Measurements from ENCODE around the gene IRGC. TPM values are rescaled to one million over a fixed set of nuclear protein-coding genes. Genes with fewer than 3 reads are reported as not detected.
"Not testable (repeated sequence)": the region's sequence is repeated elsewhere in the genome, so short reads cannot be mapped to it uniquely, and the experiment has no call there.

The IRGC gene
- not detected in 2 replicates for total RNA-seq

DNA sequence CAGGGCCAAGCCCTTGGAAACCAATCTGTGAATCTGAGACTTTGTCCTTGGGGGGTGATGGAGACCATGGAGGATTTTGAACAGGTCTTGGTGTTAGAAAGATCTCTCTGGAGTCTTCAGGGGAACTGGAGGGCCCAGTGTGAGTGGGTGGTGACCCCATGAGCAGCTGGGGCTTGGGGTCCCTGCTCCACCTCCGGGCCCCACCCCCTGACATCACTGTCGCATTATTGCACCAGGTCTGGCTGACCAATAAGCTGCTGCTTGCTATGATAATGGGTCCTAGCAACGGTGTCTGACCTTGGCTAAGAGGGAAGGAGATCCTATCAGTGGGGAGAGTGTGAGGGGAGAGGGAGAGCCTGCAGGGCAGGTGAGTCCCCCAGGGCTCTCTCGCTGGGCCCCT lies at the start of gene IRGC:
Gene IRGC, plus strand, starts transcription at position 301 of the 400 bp plus-strand sequence. CDS start 2,483 bp downstream, outside the sequence.
- no peak for DNase-seq

- no peak for DNase-seq
These were observed 48.6 kb upstream of the IRGC start for GRCh38 chr19:43667126-43667875.

DNA sequence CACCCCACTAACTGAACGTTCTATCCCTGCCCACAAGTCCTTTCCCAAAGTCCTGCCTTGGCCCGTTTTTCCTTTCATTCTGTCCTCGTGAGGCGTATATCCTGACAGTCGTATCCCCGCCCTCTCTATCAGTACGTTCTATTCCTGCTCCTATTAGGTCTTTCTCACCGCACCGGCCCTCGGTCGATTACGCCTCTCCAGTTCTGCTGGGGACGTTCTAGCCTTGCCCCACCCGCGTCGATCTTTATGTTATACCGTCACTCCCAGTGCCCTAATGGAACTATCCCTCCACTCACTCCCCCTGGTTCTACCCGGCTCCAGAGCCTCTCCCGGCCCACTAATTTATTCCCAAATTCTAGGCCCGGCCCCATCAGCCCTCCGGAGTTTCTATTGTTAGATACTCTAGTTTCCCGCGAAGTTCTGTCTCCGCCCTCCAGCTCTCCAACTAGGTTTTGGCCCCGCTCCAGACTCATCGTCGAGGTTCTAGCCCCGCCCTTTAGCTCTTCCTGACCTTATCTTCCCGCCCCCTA lies 47.9 kb upstream of the IRGC start:
- peak; percentile 63 for DNase-seq

GRCh38 chr19:43668406-43669109 lies 47.3 kb upstream of the IRGC start:
- DNase-seq: peak; percentile 100

DNA sequence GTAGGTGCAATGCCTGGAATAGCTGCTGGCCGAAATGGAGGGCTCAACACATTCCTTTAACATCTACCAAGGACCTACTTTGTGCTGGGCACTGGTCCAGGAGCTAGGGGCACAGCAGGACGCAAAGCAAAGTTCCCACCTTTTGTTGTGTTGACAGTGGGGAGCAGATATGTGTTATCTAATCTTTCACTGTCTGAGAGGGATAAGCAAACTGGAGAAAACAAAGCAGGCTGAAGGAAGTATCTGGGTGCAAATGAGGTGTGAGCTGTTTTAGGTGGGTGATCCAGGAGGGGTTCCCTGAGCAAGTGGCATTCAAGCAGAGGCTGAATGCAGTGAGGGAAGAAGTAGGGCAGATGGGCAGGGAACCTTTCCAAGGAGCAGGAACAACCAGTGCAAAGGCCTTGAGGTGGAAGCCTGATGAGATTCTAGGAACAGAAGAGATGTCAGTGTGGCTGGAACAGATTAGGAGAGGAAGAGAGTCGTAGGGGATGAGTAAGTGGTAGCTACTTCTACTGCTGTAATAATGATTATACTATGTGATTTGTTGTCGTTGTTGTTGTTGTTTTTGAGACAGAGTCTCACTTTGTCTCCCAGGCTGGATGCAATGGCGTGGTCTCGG lies 43.7 kb upstream of the IRGC start:
- DNase-seq: no peak

- DNase-seq: no peak
These were observed 42.2 kb upstream of the IRGC start for GRCh38 chr19:43673637-43674036.

- no peak for DNase-seq
These were observed 41.7 kb upstream of the IRGC start for GRCh38 chr19:43674183-43674582.

GRCh38 chr19:43674596-43674995 lies 41.3 kb upstream of the IRGC start:
- DNase-seq: no peak

- DNase-seq: peak; percentile 29
These were observed 40.5 kb upstream of the IRGC start for GRCh38 chr19:43675269-43675879.

DNA sequence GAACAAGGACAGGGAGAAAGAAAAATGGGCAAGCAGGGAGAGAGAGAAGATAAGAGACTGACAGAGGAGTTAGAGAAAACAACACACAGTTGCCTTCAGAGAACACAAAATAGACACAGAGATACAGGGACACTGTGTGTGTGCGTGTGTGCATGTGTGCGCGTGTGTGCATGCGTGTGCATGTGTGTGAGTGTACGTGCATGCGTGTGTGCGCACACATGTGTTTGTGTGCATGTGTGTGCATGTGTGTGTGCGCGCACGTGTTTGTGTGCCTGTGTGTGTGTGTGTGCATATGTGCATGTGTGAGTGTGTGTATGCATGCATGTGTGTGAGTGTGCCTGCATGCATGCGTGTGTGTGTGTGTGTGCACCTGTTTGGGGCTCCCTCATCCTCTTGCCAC lies 40.0 kb upstream of the IRGC start:
- DNase-seq: no peak

- no peak for DNase-seq
These were observed 37.2 kb upstream of the IRGC start for GRCh38 chr19:43678512-43679261.

- DNase-seq: no peak
These were observed 34.1 kb upstream of the IRGC start for GRCh38 chr19:43681821-43682220.

DNA sequence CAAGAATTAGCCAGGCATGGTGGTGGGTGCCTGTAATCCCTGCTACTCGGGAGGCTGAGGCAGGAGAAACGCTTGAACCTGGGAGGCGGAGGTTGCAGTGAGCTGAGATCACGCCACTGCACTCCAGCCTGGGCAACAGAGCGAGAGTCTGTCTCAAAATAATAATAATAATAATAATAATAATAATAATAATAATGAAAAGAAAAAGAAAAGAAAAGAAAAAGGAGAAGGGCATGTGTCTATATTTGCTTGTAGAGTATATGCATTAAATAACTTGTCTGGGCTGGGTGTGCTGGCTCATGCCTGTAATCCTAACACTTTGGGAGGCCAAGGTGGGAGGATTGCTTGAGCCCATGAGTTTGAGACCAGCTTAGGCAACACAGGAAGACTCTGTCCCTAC lies 33.6 kb upstream of the IRGC start:
- not testable (repeated sequence) for DNase-seq

DNA sequence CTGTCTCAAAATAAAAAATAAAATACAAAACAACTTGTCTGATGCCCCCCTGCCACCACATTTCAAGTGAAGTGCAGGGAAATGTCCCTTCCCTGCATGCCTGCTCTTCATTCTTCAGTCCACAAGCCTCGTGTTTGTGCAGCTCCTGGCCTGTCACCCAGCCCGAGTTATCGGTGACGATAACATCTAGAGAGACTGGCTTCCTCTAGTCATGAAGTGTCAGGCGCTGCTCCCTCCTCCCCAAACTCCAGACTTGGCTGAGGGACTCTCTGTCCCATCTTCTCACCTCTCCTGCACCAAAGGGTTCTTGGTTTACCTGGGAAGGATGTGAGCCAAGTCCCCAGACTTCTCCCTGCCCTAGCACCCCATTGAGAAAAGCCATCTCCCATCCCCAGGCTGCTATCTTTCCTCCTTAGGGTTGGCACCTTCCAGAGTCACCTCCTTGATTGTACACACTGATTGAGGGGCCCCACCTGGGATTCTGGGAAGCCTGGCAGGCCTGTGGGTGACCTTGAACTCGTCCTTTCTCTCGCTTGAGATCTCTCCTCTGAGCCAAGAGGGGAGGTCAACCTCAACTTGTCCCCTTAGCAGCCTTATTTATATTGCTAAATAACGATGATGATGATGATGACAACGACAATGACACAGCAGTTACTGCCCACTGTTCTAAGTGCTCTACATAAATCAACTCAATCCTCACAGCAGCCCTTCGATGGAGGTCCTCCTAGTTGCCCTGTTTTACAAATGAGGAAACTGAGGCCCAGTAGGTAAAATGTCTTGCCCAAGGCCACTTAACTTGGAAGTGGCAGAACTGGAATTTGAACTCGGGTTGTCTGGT lies 32.8 kb upstream of the IRGC start:
- DNase-seq: no peak

DNA sequence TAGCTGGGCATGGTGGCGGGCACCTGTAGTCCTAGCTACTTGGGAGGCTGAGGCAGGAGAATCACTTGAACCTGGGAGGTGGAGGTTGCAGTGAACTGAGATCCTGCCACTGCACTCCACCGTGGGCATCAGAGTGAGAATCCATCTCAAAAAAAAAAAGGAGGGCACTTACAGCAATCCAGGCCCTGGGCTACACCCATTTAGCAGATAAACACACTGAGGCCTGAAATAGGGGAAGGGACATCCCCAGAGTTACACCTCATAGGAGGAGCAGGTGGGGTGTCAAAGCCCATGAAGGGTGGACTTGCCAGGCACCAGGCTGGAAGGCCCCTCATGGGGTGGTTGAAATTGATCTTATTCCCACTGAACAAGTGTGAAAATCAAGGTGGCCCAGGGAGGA lies 32.0 kb upstream of the IRGC start:
- no peak for DNase-seq

DNA sequence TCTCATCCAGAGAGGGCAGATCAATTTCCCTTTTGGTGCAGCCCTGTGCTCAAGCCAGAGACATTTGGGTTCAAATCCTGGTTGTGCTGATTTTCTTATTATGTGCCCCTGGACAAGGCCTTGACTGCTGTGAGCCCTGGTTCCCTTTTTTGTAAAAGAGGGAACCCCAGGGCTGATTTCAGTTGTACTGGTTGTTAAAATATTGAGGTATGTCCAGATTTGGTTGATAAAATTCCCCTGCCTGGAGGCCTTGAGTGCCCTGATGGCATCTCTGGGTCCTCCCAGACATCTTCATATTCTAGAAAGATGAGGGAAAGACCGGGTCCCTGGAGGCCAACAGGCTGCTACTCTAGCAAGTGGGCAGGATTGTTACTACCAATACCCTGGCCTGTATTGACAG lies 31.6 kb upstream of the IRGC start:
- no peak for DNase-seq

GRCh38 chr19:43687660-43687997 lies 28.2 kb upstream of the IRGC start:
- DNase-seq: no peak

- no peak for DNase-seq
These were observed 27.7 kb upstream of the IRGC start for GRCh38 chr19:43688059-43688701.

GRCh38 chr19:43690444-43690843 lies 25.4 kb upstream of the IRGC start:
- no peak for DNase-seq

- DNase-seq: no peak
These were observed 25.0 kb upstream of the IRGC start for GRCh38 chr19:43690890-43691289.

DNA sequence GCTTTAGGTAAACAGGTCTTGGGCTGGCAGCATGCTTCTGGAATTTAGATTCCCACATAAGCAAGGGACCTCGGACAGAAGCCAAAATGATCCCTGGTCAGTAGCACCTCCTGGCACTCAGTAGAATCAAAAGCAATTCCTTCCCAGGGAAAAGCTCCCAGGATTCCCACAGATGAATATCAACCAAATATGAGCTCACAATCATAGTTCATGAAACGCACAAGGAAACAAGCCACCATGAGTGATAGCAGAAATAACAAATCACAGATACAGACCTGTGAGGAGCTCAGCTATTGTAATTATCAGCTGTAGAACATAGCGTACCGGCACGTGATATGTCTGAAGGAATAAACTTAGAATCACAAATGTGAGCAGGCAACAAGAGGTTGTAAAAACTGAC lies 24.1 kb upstream of the IRGC start:
- DNase-seq: no peak
